Measurements from ENCODE around the gene VTA1.
A peak's percentile ranks its signal among the peaks of the same experiment; 100 is the strongest.
"Not testable (repeated sequence)": the region's sequence is repeated elsewhere in the genome, so short reads cannot be mapped to it uniquely, and the experiment has no call there.

VTA1 gene

GRCh38 chr6:142172758-142173157 is 25.7 kb downstream of the VTA1 start:
- DNase-seq, result no peak

GRCh38 chr6:142173980-142174379 is 26.9 kb downstream of the VTA1 start:
- DNase-seq, result no peak

- no peak for DNase-seq
These were observed 27.6 kb downstream of the VTA1 start for GRCh38 chr6:142174703-142175102.

GRCh38 chr6:142178129-142178528 is 31.1 kb downstream of the VTA1 start:
- no peak for DNase-seq

- DNase-seq, result no peak
These were observed 34.9 kb downstream of the VTA1 start for GRCh38 chr6:142182004-142182403.

- no peak for DNase-seq
These were observed 36.3 kb downstream of the VTA1 start for GRCh38 chr6:142183351-142183750.

GRCh38 chr6:142184307-142184706 is 37.2 kb downstream of the VTA1 start:
- no peak for DNase-seq

GRCh38 chr6:142185641-142186040 is 38.6 kb downstream of the VTA1 start:
- no peak for DNase-seq

- DNase-seq, result peak; percentile 71 to 75
These were observed 40.1 kb downstream of the VTA1 start for GRCh38 chr6:142187209-142187608.

GRCh38 chr6:142188341-142188740 is 41.3 kb downstream of the VTA1 start:
- DNase-seq, result not testable (repeated sequence)

- DNase-seq, result no peak
These were observed 42.0 kb downstream of the VTA1 start for GRCh38 chr6:142189057-142189456.

- DNase-seq, result no peak
These were observed 45.3 kb downstream of the VTA1 start for GRCh38 chr6:142192343-142192742.

- DNase-seq, result no peak
These were observed 46.6 kb downstream of the VTA1 start for GRCh38 chr6:142193621-142194020.

- no peak for DNase-seq
These were observed 48.9 kb downstream of the VTA1 start for GRCh38 chr6:142195862-142196541.

- no peak for DNase-seq
These were observed 54.0 kb downstream of the VTA1 start for GRCh38 chr6:142200846-142201628.

- peak; percentile 35 to 47 for DNase-seq
These were observed 60.3 kb downstream of the VTA1 start for GRCh38 chr6:142207265-142207877.

GRCh38 chr6:142210606-142211005 is 63.5 kb downstream of the VTA1 start:
- DNase-seq, result no peak

- DNase-seq, result no peak
These were observed 66.3 kb downstream of the VTA1 start for GRCh38 chr6:142213402-142213801.

- DNase-seq, result no peak
These were observed 71.4 kb downstream of the VTA1 start for GRCh38 chr6:142218446-142218845.

GRCh38 chr6:142222022-142222421 is 75.0 kb downstream of the VTA1 start:
- no peak for DNase-seq

GRCh38 chr6:142223938-142224337 is 76.9 kb downstream of the VTA1 start:
- DNase-seq, result no peak

- no peak for DNase-seq
These were observed 78.1 kb downstream of the VTA1 start for GRCh38 chr6:142225115-142225514.

- no peak for DNase-seq
These were observed 78.5 kb downstream of the VTA1 start for GRCh38 chr6:142225552-142225951.

GRCh38 chr6:142226731-142227130 is 79.7 kb downstream of the VTA1 start:
- DNase-seq, result no peak

Measured in SHP77 (cell line).